Activated T-helper 17 cell treated with anti-CD3 and anti-CD28 coated beads, Interleukin-2, amount 50 U/mL, for 72 hours (primary cell): ENCODE data around the gene PRKCH. TPM values are rescaled to one million over a fixed set of nuclear protein-coding genes. Genes with fewer than 3 reads are reported as not detected.

Experiments
- ATAC-seq: fragments of 150-1000 bp; cut with Tn5 transposase; replicated peaks from 2 replicates; pipeline ENCODE4 v1.10.0; 2021; ENCODE audit warnings: mild to moderate bottlenecking, moderate library complexity
- H3K27ac Mint-ChIP-seq: one replicate; pipeline ENCODE4 v1.8.0; 2022; ENCODE audit warnings: mixed read lengths
- H3K27me3 Mint-ChIP-seq: one replicate; pipeline ENCODE4 v1.8.0; 2022; ENCODE audit warnings: mixed read lengths
- H3K36me3 Mint-ChIP-seq: one replicate; pipeline ENCODE4 v1.8.0; 2022; ENCODE audit warnings: low read depth, mild to moderate bottlenecking, mixed read lengths
- H3K4me1 Mint-ChIP-seq: one replicate; pipeline ENCODE4 v1.8.0; 2022; ENCODE audit warnings: mixed read lengths
- H3K4me3 Mint-ChIP-seq: one replicate; pipeline ENCODE4 v1.8.0; 2022; ENCODE audit warnings: mild to moderate bottlenecking, mixed read lengths
- H3K9me3 Mint-ChIP-seq: one replicate; pipeline ENCODE4 v1.8.0; 2022; ENCODE audit warnings: mixed read lengths
- total RNA-seq, 2 donors: library from RNA; stranded (reverse); gene quantifications; one replicate each; pipeline ENCODE4 v1.2.3, GENCODE V29; 2022

The PRKCH gene
- total RNA-seq, 2 donors from 2014 or later, result 127 to 148 TPM

- peaks cover 98% of the 10 kb centered on the region for H3K36me3 Mint-ChIP-seq
- ATAC-seq, result no peak
- H3K4me1 Mint-ChIP-seq, result peaks cover 73% of the 10 kb centered on the region
- peaks cover 3% of the 10 kb centered on the region for H3K9me3 Mint-ChIP-seq
- H3K27me3 Mint-ChIP-seq, result no peaks in the 10 kb centered on the region
- peak overlapping the region; percentile 58 for H3K27ac Mint-ChIP-seq
- peak overlapping the region; percentile 64 for H3K4me3 Mint-ChIP-seq
Observed at GRCh38 chr14:61530896-61531295, 209.5 kb downstream of the PRKCH start.

- Mint-ChIP-seq H3K27me3 (no peaks in the 10 kb centered on the region), H3K4me1 (peaks cover 73% of the 10 kb centered on the region), H3K27ac (peak overlapping the region; percentile 58), H3K9me3 (peaks cover 3% of the 10 kb centered on the region), H3K4me3 (peak overlapping the region; percentile 64), H3K36me3 (peaks cover 98% of the 10 kb centered on the region)
- no peak for ATAC-seq
Observed at GRCh38 chr14:61531465-61532122, 210.2 kb downstream of the PRKCH start.

- H3K36me3 Mint-ChIP-seq, result peaks cover 98% of the 10 kb centered on the region
- peak overlapping the region; percentile 64 for H3K4me3 Mint-ChIP-seq
- H3K4me1 Mint-ChIP-seq, result peaks cover 75% of the 10 kb centered on the region
- no peak for ATAC-seq
- peaks cover 3% of the 10 kb centered on the region for H3K9me3 Mint-ChIP-seq
- H3K27ac Mint-ChIP-seq, result peak overlapping the region; percentile 58
- no peaks in the 10 kb centered on the region for H3K27me3 Mint-ChIP-seq
Observed at GRCh38 chr14:61532123-61532505, 210.7 kb downstream of the PRKCH start.

GRCh38 chr14:61532763-61533162, 211.4 kb downstream of the PRKCH start:
- H3K4me1 Mint-ChIP-seq, result peaks cover 75% of the 10 kb centered on the region
- H3K4me3 Mint-ChIP-seq, result peak overlapping the region; percentile 63
- ATAC-seq, result no peak
- H3K27me3 Mint-ChIP-seq, result no peaks in the 10 kb centered on the region
- H3K9me3 Mint-ChIP-seq, result peaks cover 3% of the 10 kb centered on the region
- H3K27ac Mint-ChIP-seq, result peak overlapping the region; percentile 90
- H3K36me3 Mint-ChIP-seq, result peaks cover 98% of the 10 kb centered on the region

GRCh38 chr14:61533513-61534255, 212.3 kb downstream of the PRKCH start:
- Mint-ChIP-seq H3K4me3 (peak overlapping the region; percentile 63), H3K9me3 (peaks cover 3% of the 10 kb centered on the region), H3K4me1 (peaks cover 67% of the 10 kb centered on the region), H3K36me3 (peaks cover 98% of the 10 kb centered on the region), H3K27me3 (no peaks in the 10 kb centered on the region), H3K27ac (peak overlapping the region; percentile 90)
- ATAC-seq, result peak; percentile 44

GRCh38 chr14:61535032-61535431, 213.7 kb downstream of the PRKCH start:
- no peaks in the 10 kb centered on the region for H3K27me3 Mint-ChIP-seq
- peaks cover 63% of the 10 kb centered on the region for H3K4me1 Mint-ChIP-seq

GRCh38 chr14:61535458-61535857, 214.1 kb downstream of the PRKCH start:
- no peaks in the 10 kb centered on the region for H3K27me3 Mint-ChIP-seq

More at GRCh38 chr14:61535032-61535431, 213.7 kb downstream of the PRKCH start:
- Mint-ChIP-seq H3K27ac (peak overlapping the region; percentile 90), H3K4me3 (peak overlapping the region; percentile 66), H3K9me3 (peaks cover 3% of the 10 kb centered on the region), H3K36me3 (peaks cover 100% of the 10 kb centered on the region)
- ATAC-seq, result no peak

GRCh38 chr14:61536661-61537562, 215.5 kb downstream of the PRKCH start:
- peaks cover 100% of the 10 kb centered on the region for H3K36me3 Mint-ChIP-seq
- peak overlapping the region; percentile 66 for H3K4me3 Mint-ChIP-seq
- peak; percentile 6 for ATAC-seq
- H3K27ac Mint-ChIP-seq, result peak overlapping the region; percentile 90
- H3K9me3 Mint-ChIP-seq, result peaks cover 3% of the 10 kb centered on the region
- no peaks in the 10 kb centered on the region for H3K27me3 Mint-ChIP-seq
- peaks cover 55% of the 10 kb centered on the region for H3K4me1 Mint-ChIP-seq

More at GRCh38 chr14:61535458-61535857, 214.1 kb downstream of the PRKCH start:
- no peak for ATAC-seq
- Mint-ChIP-seq H3K9me3 (peaks cover 3% of the 10 kb centered on the region), H3K4me1 (peaks cover 61% of the 10 kb centered on the region), H3K27ac (peak overlapping the region; percentile 90), H3K36me3 (peaks cover 100% of the 10 kb centered on the region), H3K4me3 (peak overlapping the region; percentile 66)

- Mint-ChIP-seq H3K27ac (peak overlapping the region; percentile 90), H3K4me3 (peak overlapping the region; percentile 66), H3K36me3 (peaks cover 100% of the 10 kb centered on the region), H3K4me1 (peaks cover 52% of the 10 kb centered on the region), H3K27me3 (no peaks in the 10 kb centered on the region), H3K9me3 (peaks cover 3% of the 10 kb centered on the region)
- ATAC-seq, result peak; percentile 88
Observed at GRCh38 chr14:61537563-61538463, 216.4 kb downstream of the PRKCH start.

- no peak for ATAC-seq
- peaks cover 100% of the 10 kb centered on the region for H3K36me3 Mint-ChIP-seq
- no peaks in the 10 kb centered on the region for H3K27me3 Mint-ChIP-seq
- H3K9me3 Mint-ChIP-seq, result peaks cover 3% of the 10 kb centered on the region
- H3K4me3 Mint-ChIP-seq, result no peak overlapping the region
- H3K4me1 Mint-ChIP-seq, result peaks cover 45% of the 10 kb centered on the region
- peak overlapping the region; percentile 90 for H3K27ac Mint-ChIP-seq
Observed at GRCh38 chr14:61538464-61539022, 217.2 kb downstream of the PRKCH start.

- H3K27ac Mint-ChIP-seq, result peak overlapping the region; percentile 42
Observed at GRCh38 chr14:61539631-61540030, 218.3 kb downstream of the PRKCH start.

GRCh38 chr14:61540931-61541330, 219.6 kb downstream of the PRKCH start:
- ATAC-seq, result no peak
- peaks cover 32% of the 10 kb centered on the region for H3K4me1 Mint-ChIP-seq
- H3K27ac Mint-ChIP-seq, result peak overlapping the region; percentile 42
- peaks cover 99% of the 10 kb centered on the region for H3K36me3 Mint-ChIP-seq
- no peaks in the 10 kb centered on the region for H3K27me3 Mint-ChIP-seq
- no peaks in the 10 kb centered on the region for H3K9me3 Mint-ChIP-seq
- no peak overlapping the region for H3K4me3 Mint-ChIP-seq

More at GRCh38 chr14:61539631-61540030, 218.3 kb downstream of the PRKCH start:
- H3K9me3 Mint-ChIP-seq, result no peaks in the 10 kb centered on the region
- peaks cover 35% of the 10 kb centered on the region for H3K4me1 Mint-ChIP-seq
- ATAC-seq, result no peak
- H3K36me3 Mint-ChIP-seq, result peaks cover 99% of the 10 kb centered on the region
- H3K4me3 Mint-ChIP-seq, result no peak overlapping the region
- H3K27me3 Mint-ChIP-seq, result no peaks in the 10 kb centered on the region
